ENCODE measurements around the gene ZC3H14. TPM values are rescaled to one million over a fixed set of nuclear protein-coding genes. Genes with fewer than 3 reads are reported as not detected.

The ZC3H14 gene
- total and polyA plus RNA-seq, 3 donors from 2014 or later, result 208 to 354 (median 253) TPM

GRCh38 chr14:88668448-88669116 is 105.7 kb downstream of the ZC3H14 start:
- intact Hi-C loops (cut with DNase I; ENCODE audit: low total_unique reads), result no loop called here
- H3K27ac ChIP-seq, result no peak overlapping the region
- H3K4me1 ChIP-seq, result no peaks in the 10 kb centered on the region
- H3K36me3 ChIP-seq (ENCODE audit: low read depth, missing control alignments), result no peaks in the 10 kb centered on the region
- DNase-seq, result no peak
- no peak for TF ChIP-seq POLR2A (IDR thresholded peaks at IDR 0.05)
- TF ChIP-seq, protein P1, sequence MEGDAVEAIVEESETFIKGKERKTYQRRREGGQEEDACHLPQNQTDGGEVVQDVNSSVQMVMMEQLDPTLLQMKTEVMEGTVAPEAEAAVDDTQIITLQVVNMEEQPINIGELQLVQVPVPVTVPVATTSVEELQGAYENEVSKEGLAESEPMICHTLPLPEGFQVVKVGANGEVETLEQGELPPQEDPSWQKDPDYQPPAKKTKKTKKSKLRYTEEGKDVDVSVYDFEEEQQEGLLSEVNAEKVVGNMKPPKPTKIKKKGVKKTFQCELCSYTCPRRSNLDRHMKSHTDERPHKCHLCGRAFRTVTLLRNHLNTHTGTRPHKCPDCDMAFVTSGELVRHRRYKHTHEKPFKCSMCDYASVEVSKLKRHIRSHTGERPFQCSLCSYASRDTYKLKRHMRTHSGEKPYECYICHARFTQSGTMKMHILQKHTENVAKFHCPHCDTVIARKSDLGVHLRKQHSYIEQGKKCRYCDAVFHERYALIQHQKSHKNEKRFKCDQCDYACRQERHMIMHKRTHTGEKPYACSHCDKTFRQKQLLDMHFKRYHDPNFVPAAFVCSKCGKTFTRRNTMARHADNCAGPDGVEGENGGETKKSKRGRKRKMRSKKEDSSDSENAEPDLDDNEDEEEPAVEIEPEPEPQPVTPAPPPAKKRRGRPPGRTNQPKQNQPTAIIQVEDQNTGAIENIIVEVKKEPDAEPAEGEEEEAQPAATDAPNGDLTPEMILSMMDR (IDR thresholded peaks at IDR 0.05), result no peak
- H3K9me3 ChIP-seq, result no peaks in the 10 kb centered on the region
- no peak overlapping the region for H3K4me3 ChIP-seq
- 70 to 85% methylated on average over 3 of the region's 3 CpGs for WGBS, 2 donors
- H3K27me3 ChIP-seq, result no peaks in the 10 kb centered on the region

DNA sequence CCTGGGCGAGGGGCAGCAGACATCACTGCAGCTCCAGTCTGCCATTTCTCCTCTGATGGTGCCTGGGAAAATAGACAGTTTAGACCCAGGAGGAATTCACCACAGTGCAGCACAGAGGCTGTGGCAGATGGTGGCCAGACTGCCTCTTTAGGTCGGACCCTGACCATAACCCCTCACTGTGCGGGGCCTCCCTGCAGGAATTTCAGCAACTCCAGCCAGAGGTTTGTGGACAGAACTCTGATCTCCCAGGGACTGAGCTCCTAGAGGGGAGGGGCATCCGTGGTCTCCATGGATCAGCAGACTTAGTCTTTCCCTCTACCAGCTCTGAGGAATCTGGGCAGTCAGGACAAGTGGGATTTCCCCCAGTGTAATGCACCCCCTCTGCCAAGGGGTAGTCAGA is 106.5 kb downstream of the ZC3H14 start:
- TF ChIP-seq, protein P1 (IDR thresholded peaks at IDR 0.05), result no peak
- no peak overlapping the region for H3K27ac ChIP-seq
- no peak for DNase-seq
- intact Hi-C loops (cut with DNase I; ENCODE audit: low total_unique reads), result no loop called here
- H3K4me3 ChIP-seq, result no peak overlapping the region
- 77 to 89% methylated on average over 1 to 4 of the region's 4 CpGs for WGBS, 2 donors
- no peaks in the 10 kb centered on the region for H3K36me3 ChIP-seq (ENCODE audit: low read depth, missing control alignments)
- H3K27me3 ChIP-seq, result no peaks in the 10 kb centered on the region
- H3K9me3 ChIP-seq, result no peaks in the 10 kb centered on the region
- no peaks in the 10 kb centered on the region for H3K4me1 ChIP-seq

Small RNA genes lying within 50 kb of the gene (small RNA-seq; reads per million reads assigned to genes)
- 0 reads per million in 2 donors for gene RNU4-22P

Other genes with a start within 250 kb of the ZC3H14 start
- gene KCNK10, start 239.8 kb upstream of the ZC3H14 start, total RNA-seq, result 1 to 10 TPM; 1.6 to 4.2 TPM
- gene KCNK10, start 239.8 kb upstream of the ZC3H14 start, polyA plus RNA-seq (ENCODE audit: insufficient read depth, low read depth, low replicate concordance), result 0.55 TPM
- gene SPATA7, start 177.4 kb upstream of the ZC3H14 start, total RNA-seq, result 100 to 1,000 TPM in 1 of 2 donors, 10 to 100 TPM in 1; 54.8 to 113 TPM
- 87.3 TPM for gene SPATA7, start 177.4 kb upstream of the ZC3H14 start, polyA plus RNA-seq (ENCODE audit: insufficient read depth, low read depth, low replicate concordance)
- 10 to 100 TPM; 47.2 to 58.6 TPM for gene PTPN21, start 8.0 kb upstream of the ZC3H14 start, total RNA-seq
- gene PTPN21, start 8.0 kb upstream of the ZC3H14 start, polyA plus RNA-seq (ENCODE audit: insufficient read depth, low read depth, low replicate concordance), result 51.6 TPM
- 10 to 100 TPM; 17.7 to 19.3 TPM for gene EML5, start 229.9 kb downstream of the ZC3H14 start, total RNA-seq
- gene EML5, start 229.9 kb downstream of the ZC3H14 start, polyA plus RNA-seq (ENCODE audit: insufficient read depth, low read depth, low replicate concordance), result 4.2 TPM